Spleen (tissue), 11 donors: Measurements from ENCODE around the gene GATA6. TPM values are rescaled to one million over a fixed set of nuclear protein-coding genes. Genes with fewer than 3 reads are reported as not detected.
A peak's percentile ranks its signal among the peaks of the same experiment; 100 is the strongest.

Source experiments
- DNase-seq: peaks from one replicate; pipeline ENCODE4 v3.0.0-alpha.2; 2020
- H3K27ac ChIP-seq, 8 donors: fragments of 200-600 bp; sonication (generic) in 7 of 8; 1 replicate in 4 of 8; 2 replicates in 4 of 8; pipeline versions ENCODE4 v1.5.0 to v1.8.0; 2016 to 2021; ENCODE audit warnings: inconsistent platforms in 4 of 8, mild to moderate bottlenecking in 4 of 8, moderate library complexity in 1 of 8
- H3K27me3 ChIP-seq, 7 donors: fragments of 200-600 bp; sonication (generic) in 6 of 7; replicated peaks in 1 of 7; 1 replicate in 4 of 7; 2 replicates in 3 of 7; pipeline versions ENCODE4 v1.5.0 to v1.8.0; 2016 to 2021; ENCODE audit warnings: inconsistent platforms in 3 of 7, mild to moderate bottlenecking in 1 of 7
- H3K36me3 ChIP-seq, 6 donors: fragments of 200-600 bp; sonication (generic) in 5 of 6; 1 replicate in 4 of 6; 2 replicates in 2 of 6; pipeline versions ENCODE4 v1.5.0 to v1.8.0; 2016 to 2021; ENCODE audit warnings: inconsistent platforms in 2 of 6
- H3K4me1 ChIP-seq, 6 donors: fragments of 200-600 bp; sonication (generic) in 5 of 6; 1 replicate in 3 of 6; 2 replicates in 3 of 6; pipeline versions ENCODE4 v1.5.0 to v1.8.0; 2016 to 2021; ENCODE audit warnings: inconsistent platforms in 3 of 6
- H3K4me3 ChIP-seq, 8 donors: fragments of 200-600 bp; sonication (generic) in 7 of 8; 1 replicate in 4 of 8; 2 replicates in 4 of 8; pipeline versions ENCODE4 v1.5.0 to v1.8.0; 2016 to 2021; ENCODE audit warnings: inconsistent platforms in 4 of 8, mild to moderate bottlenecking in 4 of 8, moderate library complexity in 2 of 8
- H3K9me3 ChIP-seq, 8 donors: fragments of 200-600 bp; sonication (generic) in 7 of 8; 1 replicate in 4 of 8; 2 replicates in 4 of 8; pipeline versions ENCODE4 v1.5.0 to v1.8.0; 2016 to 2021; ENCODE audit warnings: inconsistent platforms in 4 of 8
- CTCF ChIP-seq, 11 experiments: fragments of 200-600 bp in 7 of 11; fragments of 450-650 bp in 4 of 11; sonication (generic) in 4 of 11; IDR thresholded peaks in 8 of 11; conservative IDR thresholded peaks in 3 of 11; 1 replicate in 7 of 11; 2 replicates in 4 of 11; pipeline versions ENCODE4 v1.4.0 to v1.8.0; 2016 to 2021; ENCODE audit warnings: antibody characterized with exemption in 11 of 11, inconsistent platforms in 4 of 11, mild to moderate bottlenecking in 1 of 11
- POLR2A ChIP-seq, 3 donors: fragments of 450-650 bp; IDR thresholded peaks; one replicate each; pipeline ENCODE4 v1.5.1; 2017; ENCODE audit warnings: antibody characterized with exemption in 3 of 3, mild to moderate bottlenecking in 1 of 3
- POLR2AphosphoS5 ChIP-seq, 3 donors: sonication (generic); formaldehyde crosslinking; IDR thresholded peaks; one replicate each; pipeline ENCODE4 v1.5.1; 2017; ENCODE audit warnings: antibody characterized with exemption in 3 of 3
- WGBS, 5 donors: extraction: QIAGEN DNeasy Blood & Tissue Kit in 3 of 5; methylation state at CpG; one replicate each; pipeline versions ENCODE4 v1.1.5 to v1.1.7; 2013 to 2018; 5-methylcytosine and 5-hydroxymethylcytosine counted together
- intact Hi-C: fragments of 100-400 bp; cut with DNase I; formaldehyde crosslinking; loops from one replicate; pipeline ENCODE4 v1.15.0; 2023; ENCODE audit warnings: low total_unique reads
- polyA plus RNA-seq, 3 donors: library from polyadenylated mRNA; stranded (reverse); fragments of 200-250 nt; gene quantifications; one replicate each; pipeline ENCODE4 v1.2.1, GENCODE V29; 2013
- total RNA-seq, 7 donors: library from RNA; depleted of rRNA in 3 of 7; stranded (reverse); fragments of >200 nt in 3 of 7; fragmentation: NEBNext Ultra II Directional in 4 of 7; extraction: Animal tissue kit (Norgen Biotek cat#: 25700) in 4 of 7; gene quantifications; one replicate each; pipeline versions ENCODE4 v1.1.0 to v1.2.1, GENCODE V29; 2016 to 2021
- donor health status: healthy with polysubstance abuse.
- donor health status: DM: no; HTN: no; CAD: no; lungs with moderate emphysema.
- donor health status: DM: no; HTN: no; CAD: no.
- donor health status: Bipolar disorder and iron deficiency.
- donor health status: healthy.
- donor health status: DM: no; HTN: no; CAD: no.
- donor health status: DM: yes; HTN: yes; CAD: no.

Gene GATA6
- total and polyA plus RNA-seq, 10 donors, result 4.2 to 65.3 (median 34.8) TPM

- H3K27me3 ChIP-seq, result peaks cover 8 to 84% (median 54%) of the 10 kb centered on the region in 7 donors
- no peak for DNase-seq
- H3K4me3 ChIP-seq, result peak overlapping the region in 1 of 8 donors; percentile 86
- no peaks in the 10 kb centered on the region for H3K9me3 ChIP-seq
- H3K4me1 ChIP-seq, result peaks cover 0 to 36% (median 10%) of the 10 kb centered on the region in 6 donors
- H3K27ac ChIP-seq, result peak overlapping the region in 2 of 8 donors; percentile 4 to 88
- WGBS, 5 donors, result 62 to 72% (median 70%) methylated on average over 8 of the region's 8 CpGs
- intact Hi-C loops, result loop anchor here (5.0 to 10.0 kb wide), 2 partner anchors 46 to 139 kb away; no protein-coding TSS in a partner anchor
- TF ChIP-seq POLR2AphosphoS5 (IDR thresholded peaks at IDR 0.05) (no peak), POLR2A (IDR thresholded peaks at IDR 0.05) (no peak), CTCF (IDR thresholded peaks at IDR 0.05 in 8 of 11, conservative IDR thresholded peaks at IDR 0.05 in 3 of 11) (no peak)
- H3K36me3 ChIP-seq, result no peaks in the 10 kb centered on the region
These were observed 5.8 kb upstream of the GATA6 start for GRCh38 chr18:22163416-22164161.

GRCh38 chr18:22164337-22165048 is 4.9 kb upstream of the GATA6 start:
- H3K36me3 ChIP-seq, result no peaks in the 10 kb centered on the region
- H3K27ac ChIP-seq, result peak overlapping the region in 6 of 8 donors; percentile 43 to 93 (median 89)
- intact Hi-C loops, result loop anchor here (5.0 to 10.0 kb wide), 2 partner anchors 47 to 140 kb away; no protein-coding TSS in a partner anchor
- no peak for DNase-seq
- H3K4me3 ChIP-seq, result peak overlapping the region in 4 of 8 donors; percentile 68 to 86 (median 68)
- 35 to 45% (median 40%) methylated on average over 15 to 16 of the region's 16 CpGs for WGBS, 5 donors
- peaks cover 0 to 45% (median 19%) of the 10 kb centered on the region in 6 donors for H3K4me1 ChIP-seq
- TF ChIP-seq POLR2A (IDR thresholded peaks at IDR 0.05), result no peak
- peak in 1 of 3 donors; percentile 35 for TF ChIP-seq POLR2AphosphoS5 (IDR thresholded peaks at IDR 0.05)
- peaks cover 8 to 92% (median 63%) of the 10 kb centered on the region in 7 donors for H3K27me3 ChIP-seq
- no peaks in the 10 kb centered on the region for H3K9me3 ChIP-seq

- Histone ChIP-seq H3K36me3 (no peaks in the 10 kb centered on the region), H3K27ac (peak overlapping the region in 7 of 8 donors; percentile 4 to 93 (median 88)), H3K27me3 (peaks cover 8 to 94% (median 69%) of the 10 kb centered on the region in 7 donors), H3K4me3 (peak overlapping the region in 6 of 8 donors; percentile 15 to 86 (median 68)), H3K4me1 (peaks cover 0 to 51% (median 24%) of the 10 kb centered on the region in 6 donors), H3K9me3 (no peaks in the 10 kb centered on the region)
- no peak for DNase-seq
- intact Hi-C loops, result loop anchor here (10.0 kb wide), 1 partner anchor 140 kb away; no protein-coding TSS in a partner anchor
- no peak for TF ChIP-seq POLR2A (IDR thresholded peaks at IDR 0.05)
- 9 to 18% (median 13%) methylated on average over 48 to 50 of the region's 50 CpGs for WGBS, 5 donors
These were observed 4.3 kb upstream of the GATA6 start for GRCh38 chr18:22165049-22165602.

- DNase-seq, result no peak
- Histone ChIP-seq H3K4me3 (peak overlapping the region; percentile 2 to 86 (median 64)), H3K36me3 (no peaks in the 10 kb centered on the region), H3K27ac (peak overlapping the region; percentile 42 to 93 (median 90)), H3K4me1 (peaks cover 0 to 56% (median 29%) of the 10 kb centered on the region in 6 donors), H3K27me3 (peaks cover 10 to 98% (median 74%) of the 10 kb centered on the region in 7 donors), H3K9me3 (no peaks in the 10 kb centered on the region)
- intact Hi-C loops, result loop anchor here (10.0 kb wide), 1 partner anchor 141 kb away; no protein-coding TSS in a partner anchor
- TF ChIP-seq CTCF (IDR thresholded peaks at IDR 0.05 in 8 of 11, conservative IDR thresholded peaks at IDR 0.05 in 3 of 11), result no peak
- WGBS, 5 donors, result 4 to 17% (median 7%) methylated on average over 27 to 57 of the region's 57 CpGs
These were observed 3.8 kb upstream of the GATA6 start for GRCh38 chr18:22165603-22166068.
